ENCODE measurements around the gene RYR2.

DNA sequence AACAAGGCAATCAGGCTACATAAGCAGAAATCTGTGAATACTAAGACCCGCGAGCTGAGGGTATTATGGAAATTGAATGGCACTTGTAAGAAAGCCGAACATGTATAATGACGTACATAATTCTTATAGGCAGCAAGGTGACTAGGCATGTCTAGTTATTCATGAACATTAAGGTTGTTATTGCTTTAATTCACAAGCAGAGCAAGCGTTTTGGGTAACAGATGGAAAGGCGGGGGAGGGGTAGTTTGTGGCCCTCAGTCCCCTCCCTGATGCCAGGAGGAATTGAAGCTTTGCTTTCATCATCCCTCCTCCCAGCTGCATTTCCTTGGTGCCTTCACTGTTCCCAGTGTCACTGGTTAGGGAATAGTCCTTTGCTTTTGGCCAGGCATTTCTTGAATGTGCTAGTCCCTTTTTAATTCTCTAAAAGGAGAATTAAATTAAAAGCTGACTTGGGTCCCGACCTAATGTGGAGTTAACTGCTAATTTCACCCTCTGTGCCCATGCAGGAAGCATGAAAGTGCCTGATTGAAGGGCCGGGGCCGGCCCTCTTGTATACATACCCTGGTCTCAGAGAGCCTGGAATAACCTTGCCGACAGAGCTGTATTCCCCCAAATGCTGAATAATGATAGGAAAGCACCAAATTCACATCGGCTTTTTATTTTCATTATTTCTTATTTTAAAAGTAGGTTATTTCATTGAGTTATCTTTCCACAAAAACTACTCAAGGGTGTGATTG, 42.5 kb downstream of the RYR2 start:
- TF ChIP-seq, protein P1, sequence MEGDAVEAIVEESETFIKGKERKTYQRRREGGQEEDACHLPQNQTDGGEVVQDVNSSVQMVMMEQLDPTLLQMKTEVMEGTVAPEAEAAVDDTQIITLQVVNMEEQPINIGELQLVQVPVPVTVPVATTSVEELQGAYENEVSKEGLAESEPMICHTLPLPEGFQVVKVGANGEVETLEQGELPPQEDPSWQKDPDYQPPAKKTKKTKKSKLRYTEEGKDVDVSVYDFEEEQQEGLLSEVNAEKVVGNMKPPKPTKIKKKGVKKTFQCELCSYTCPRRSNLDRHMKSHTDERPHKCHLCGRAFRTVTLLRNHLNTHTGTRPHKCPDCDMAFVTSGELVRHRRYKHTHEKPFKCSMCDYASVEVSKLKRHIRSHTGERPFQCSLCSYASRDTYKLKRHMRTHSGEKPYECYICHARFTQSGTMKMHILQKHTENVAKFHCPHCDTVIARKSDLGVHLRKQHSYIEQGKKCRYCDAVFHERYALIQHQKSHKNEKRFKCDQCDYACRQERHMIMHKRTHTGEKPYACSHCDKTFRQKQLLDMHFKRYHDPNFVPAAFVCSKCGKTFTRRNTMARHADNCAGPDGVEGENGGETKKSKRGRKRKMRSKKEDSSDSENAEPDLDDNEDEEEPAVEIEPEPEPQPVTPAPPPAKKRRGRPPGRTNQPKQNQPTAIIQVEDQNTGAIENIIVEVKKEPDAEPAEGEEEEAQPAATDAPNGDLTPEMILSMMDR (IDR thresholded peaks at IDR 0.05): no peak
- TF ChIP-seq POLR2A (IDR thresholded peaks at IDR 0.05): no peak

Measured in heart left ventricle (tissue), 13 donors.